ENCODE measurements around the gene FGF12.

FGF12 gene

DNA sequence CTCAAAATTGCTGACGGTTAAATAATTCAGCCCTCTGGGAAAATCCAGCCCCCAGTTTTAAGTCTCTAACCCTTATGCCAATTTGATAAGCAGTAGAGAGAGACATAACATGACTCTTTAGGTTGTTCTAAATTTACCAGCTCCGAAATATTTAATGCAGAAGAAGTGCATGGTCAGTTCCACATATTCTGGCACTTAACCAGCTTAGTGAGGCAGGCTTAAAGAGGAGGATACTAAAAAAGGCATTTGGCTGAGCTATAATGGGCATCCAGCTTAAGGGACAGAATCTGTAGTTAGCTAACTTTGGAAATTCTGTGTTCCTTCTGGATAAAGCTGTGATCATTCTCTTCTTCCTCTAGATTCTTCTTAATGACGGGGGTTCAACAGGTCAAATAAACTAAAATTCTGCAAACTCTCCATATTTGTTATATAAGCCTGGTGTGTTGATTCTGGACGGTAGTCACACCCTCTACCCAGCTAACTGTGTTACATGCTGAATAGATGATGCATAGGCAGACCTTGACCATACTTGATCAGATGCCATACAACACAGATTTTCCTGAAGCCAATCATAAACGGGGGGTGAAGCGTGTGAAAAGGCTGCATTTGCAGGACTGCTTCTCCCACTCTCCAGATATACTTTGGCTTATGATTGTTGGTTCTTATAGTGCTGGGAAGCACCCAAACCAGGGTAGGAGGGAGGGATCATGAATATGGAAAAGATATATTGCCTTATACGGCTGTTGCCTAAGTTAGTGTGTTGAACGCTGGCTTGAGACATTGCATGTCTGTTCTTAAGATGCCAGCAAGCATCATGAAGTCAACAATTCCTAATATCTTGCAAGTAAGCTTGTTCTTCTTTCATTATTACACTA is 118.4 kb downstream of the FGF12 start:
- no peaks in the 10 kb centered on the region for H3K4me1 ChIP-seq (ENCODE audit: control insufficient read depth, insufficient read depth, low read depth, low read length)
- no peak overlapping the region for H3K4ac ChIP-seq (ENCODE audit: low read depth in 1 of 2, low read length in 2 of 2)
- H3K9ac ChIP-seq (ENCODE audit: low read length), result no peak overlapping the region
- H3K36me3 ChIP-seq (ENCODE audit: control insufficient read depth in 1 of 2, insufficient read depth in 2 of 2, low read depth in 1 of 2, low read length in 2 of 2), result no peaks in the 10 kb centered on the region
- no peak overlapping the region for H3K14ac ChIP-seq (ENCODE audit: low read length in 2 of 2)
- H2AFZ ChIP-seq (ENCODE audit: low read depth, low read length), result no peak overlapping the region
- no peak overlapping the region for H2BK5ac ChIP-seq (ENCODE audit: low read depth, low read length, poor library complexity, severe bottlenecking)
- H3K18ac ChIP-seq (ENCODE audit: low read depth in 1 of 2, low read length in 2 of 2), result no peak overlapping the region
- no peak overlapping the region for H3K23ac ChIP-seq (ENCODE audit: low read length in 2 of 2)
- no peaks in the 10 kb centered on the region for H3K27me3 ChIP-seq (ENCODE audit: control insufficient read depth in 1 of 2, insufficient read depth in 1 of 2, low read length in 2 of 2)
- no peaks in the 10 kb centered on the region for H3K79me1 ChIP-seq (replicated peaks; ENCODE audit: low read length, poor library complexity, severe bottlenecking)
- H2BK12ac ChIP-seq (ENCODE audit: low read length in 2 of 2), result no peak overlapping the region
- no peak overlapping the region for H3K4me2 ChIP-seq (ENCODE audit: low read length, poor library complexity, severe bottlenecking)
- H3K4me3 ChIP-seq (ENCODE audit: insufficient read depth in 1 of 2, low read depth in 1 of 2, low read length in 2 of 2), result no peak overlapping the region
- no peak overlapping the region for H2BK15ac ChIP-seq (ENCODE audit: low read depth, poor library complexity, severe bottlenecking)
- H3K9me3 ChIP-seq (ENCODE audit: control insufficient read depth, low read length), result no peaks in the 10 kb centered on the region
- no peak overlapping the region for H3K27ac ChIP-seq (ENCODE audit: low read length, poor library complexity, severe bottlenecking)
- H4K8ac ChIP-seq (ENCODE audit: low read length), result no peak overlapping the region
- H2BK120ac ChIP-seq (ENCODE audit: low read depth, low read length), result no peak overlapping the region
- 87% methylated on average over 7 of the region's 8 CpGs for WGBS
- H4K91ac ChIP-seq (ENCODE audit: low read length), result no peak overlapping the region
- DNase-seq, result no peak
- no peak overlapping the region for H2AK5ac ChIP-seq (ENCODE audit: low read length, severe bottlenecking)

DNA sequence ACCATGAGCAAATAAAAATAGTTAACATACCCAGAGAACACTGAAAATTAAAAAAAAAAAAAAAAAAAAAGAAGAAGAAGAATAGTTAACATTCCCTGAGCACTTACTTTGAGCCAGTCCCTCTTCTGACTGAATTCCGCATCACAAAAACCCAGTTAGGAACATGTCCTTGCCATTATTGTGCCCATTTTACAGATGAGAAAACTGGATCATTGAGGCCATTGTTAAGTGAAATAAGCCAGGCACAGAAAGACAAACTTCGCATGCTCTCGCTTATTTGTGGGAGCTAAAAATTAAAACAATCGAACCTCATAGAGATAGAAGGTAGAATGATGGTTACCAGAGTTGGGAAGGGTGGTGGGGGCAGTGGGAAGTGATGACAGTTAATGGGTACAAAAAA is 119.5 kb downstream of the FGF12 start:
- Histone ChIP-seq H3K27ac (ENCODE audit: low read length, poor library complexity, severe bottlenecking) (no peak overlapping the region), H3K23ac (ENCODE audit: low read length in 2 of 2) (no peak overlapping the region), H3K4me2 (ENCODE audit: low read length, poor library complexity, severe bottlenecking) (no peak overlapping the region), H4K91ac (ENCODE audit: low read length) (no peak overlapping the region), H3K9me3 (ENCODE audit: control insufficient read depth, low read length) (peaks cover 5% of the 10 kb centered on the region), H4K8ac (ENCODE audit: low read length) (no peak overlapping the region), H2AFZ (ENCODE audit: low read depth, low read length) (no peak overlapping the region), H2BK5ac (ENCODE audit: low read depth, low read length, poor library complexity, severe bottlenecking) (no peak overlapping the region), H3K27me3 (ENCODE audit: control insufficient read depth in 1 of 2, insufficient read depth in 1 of 2, low read length in 2 of 2) (no peaks in the 10 kb centered on the region), H3K18ac (ENCODE audit: low read depth in 1 of 2, low read length in 2 of 2) (no peak overlapping the region), H3K4me1 (ENCODE audit: control insufficient read depth, insufficient read depth, low read depth, low read length) (no peaks in the 10 kb centered on the region), H3K79me1 (replicated peaks; ENCODE audit: low read length, poor library complexity, severe bottlenecking) (no peaks in the 10 kb centered on the region), H3K9ac (ENCODE audit: low read length) (no peak overlapping the region), H2BK15ac (ENCODE audit: low read depth, poor library complexity, severe bottlenecking) (no peak overlapping the region), H3K36me3 (ENCODE audit: control insufficient read depth in 1 of 2, insufficient read depth in 2 of 2, low read depth in 1 of 2, low read length in 2 of 2) (no peaks in the 10 kb centered on the region), H2AK5ac (ENCODE audit: low read length, severe bottlenecking) (no peak overlapping the region), H2BK120ac (ENCODE audit: low read depth, low read length) (no peak overlapping the region), H2BK12ac (ENCODE audit: low read length in 2 of 2) (no peak overlapping the region), H3K4ac (ENCODE audit: low read depth in 1 of 2, low read length in 2 of 2) (no peak overlapping the region), H3K4me3 (ENCODE audit: insufficient read depth in 1 of 2, low read depth in 1 of 2, low read length in 2 of 2) (no peak overlapping the region), H3K14ac (ENCODE audit: low read length in 2 of 2) (no peak overlapping the region)
- 89% methylated on average over 4 of the region's 4 CpGs for WGBS
- DNase-seq, result no peak

DNA sequence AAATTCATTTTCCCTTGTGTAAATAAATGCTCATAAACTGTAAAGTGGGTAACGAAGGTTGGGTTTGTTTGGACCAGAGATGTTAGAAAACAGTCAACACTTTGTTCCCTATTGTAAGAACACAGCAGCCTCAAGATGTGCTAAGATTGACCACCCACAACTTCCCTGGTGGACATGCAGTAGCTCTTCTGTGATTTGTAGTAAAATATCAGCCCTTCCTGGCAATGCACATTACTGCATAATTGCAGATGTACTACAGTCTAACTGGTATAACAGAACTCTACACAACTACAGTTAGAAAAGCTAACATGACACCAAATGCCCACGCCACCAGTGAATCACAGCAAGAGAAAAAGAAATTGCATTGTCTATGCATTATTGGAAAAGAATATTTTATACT is 129.4 kb downstream of the FGF12 start:
- no peaks in the 10 kb centered on the region for H3K27me3 ChIP-seq (ENCODE audit: control insufficient read depth in 1 of 2, insufficient read depth in 1 of 2, low read length in 2 of 2)
- H3K9me3 ChIP-seq (ENCODE audit: control insufficient read depth, low read length), result peaks cover 3% of the 10 kb centered on the region
- H3K79me1 ChIP-seq (replicated peaks; ENCODE audit: low read length, poor library complexity, severe bottlenecking), result no peaks in the 10 kb centered on the region
- no peak overlapping the region for H3K27ac ChIP-seq (ENCODE audit: low read length, poor library complexity, severe bottlenecking)
- H2BK5ac ChIP-seq (ENCODE audit: low read depth, low read length, poor library complexity, severe bottlenecking), result no peak overlapping the region
- no peak overlapping the region for H2BK12ac ChIP-seq (ENCODE audit: low read length in 2 of 2)
- no peak overlapping the region for H3K4me3 ChIP-seq (ENCODE audit: insufficient read depth in 1 of 2, low read depth in 1 of 2, low read length in 2 of 2)
- H3K4ac ChIP-seq (ENCODE audit: low read depth in 1 of 2, low read length in 2 of 2), result no peak overlapping the region
- no peak overlapping the region for H2BK120ac ChIP-seq (ENCODE audit: low read depth, low read length)
- H3K4me2 ChIP-seq (ENCODE audit: low read length, poor library complexity, severe bottlenecking), result no peak overlapping the region
- H3K23ac ChIP-seq (ENCODE audit: low read length in 2 of 2), result no peak overlapping the region
- 79% methylated on average over 2 of the region's 2 CpGs for WGBS
- no peak overlapping the region for H4K8ac ChIP-seq (ENCODE audit: low read length)
- no peak overlapping the region for H3K14ac ChIP-seq (ENCODE audit: low read length in 2 of 2)
- DNase-seq, result no peak
- no peak overlapping the region for H2AK5ac ChIP-seq (ENCODE audit: low read length, severe bottlenecking)
- H3K9ac ChIP-seq (ENCODE audit: low read length), result no peak overlapping the region
- H3K18ac ChIP-seq (ENCODE audit: low read depth in 1 of 2, low read length in 2 of 2), result no peak overlapping the region
- no peak overlapping the region for H2BK15ac ChIP-seq (ENCODE audit: low read depth, poor library complexity, severe bottlenecking)
- no peak overlapping the region for H2AFZ ChIP-seq (ENCODE audit: low read depth, low read length)
- no peaks in the 10 kb centered on the region for H3K4me1 ChIP-seq (ENCODE audit: control insufficient read depth, insufficient read depth, low read depth, low read length)
- H4K91ac ChIP-seq (ENCODE audit: low read length), result no peak overlapping the region
- H3K36me3 ChIP-seq (ENCODE audit: control insufficient read depth in 1 of 2, insufficient read depth in 2 of 2, low read depth in 1 of 2, low read length in 2 of 2), result no peaks in the 10 kb centered on the region

DNA sequence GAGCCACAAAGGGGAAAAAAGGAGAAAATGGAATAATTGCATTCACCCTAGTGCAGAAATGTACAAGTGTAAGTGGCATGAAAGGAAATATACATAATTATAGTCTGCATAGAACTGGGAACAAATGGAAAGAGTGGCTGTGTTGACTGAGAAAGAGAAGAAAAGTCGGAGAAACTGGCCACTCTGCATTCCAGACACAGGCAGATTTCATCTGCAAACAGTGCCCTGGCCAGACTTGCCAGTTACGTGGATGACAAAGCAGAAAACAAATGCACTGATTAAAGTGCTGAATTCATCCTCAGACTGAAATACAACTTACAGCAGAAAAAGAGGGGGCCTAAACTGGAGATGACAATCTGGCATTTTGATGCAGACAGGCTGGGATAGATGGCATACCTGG is 129.8 kb downstream of the FGF12 start:
- DNase-seq, result no peak
- H4K91ac ChIP-seq (ENCODE audit: low read length), result no peak overlapping the region
- H3K4ac ChIP-seq (ENCODE audit: low read depth in 1 of 2, low read length in 2 of 2), result no peak overlapping the region
- H4K8ac ChIP-seq (ENCODE audit: low read length), result no peak overlapping the region
- H3K27ac ChIP-seq (ENCODE audit: low read length, poor library complexity, severe bottlenecking), result no peak overlapping the region
- H3K4me3 ChIP-seq (ENCODE audit: insufficient read depth in 1 of 2, low read depth in 1 of 2, low read length in 2 of 2), result no peak overlapping the region
- no peak overlapping the region for H3K4me2 ChIP-seq (ENCODE audit: low read length, poor library complexity, severe bottlenecking)
- no peak overlapping the region for H3K23ac ChIP-seq (ENCODE audit: low read length in 2 of 2)
- no peak overlapping the region for H2AK5ac ChIP-seq (ENCODE audit: low read length, severe bottlenecking)
- H2AFZ ChIP-seq (ENCODE audit: low read depth, low read length), result no peak overlapping the region
- H3K14ac ChIP-seq (ENCODE audit: low read length in 2 of 2), result no peak overlapping the region
- no peak overlapping the region for H2BK5ac ChIP-seq (ENCODE audit: low read depth, low read length, poor library complexity, severe bottlenecking)
- H3K79me1 ChIP-seq (replicated peaks; ENCODE audit: low read length, poor library complexity, severe bottlenecking), result no peaks in the 10 kb centered on the region
- H3K18ac ChIP-seq (ENCODE audit: low read depth in 1 of 2, low read length in 2 of 2), result no peak overlapping the region
- no peak overlapping the region for H2BK120ac ChIP-seq (ENCODE audit: low read depth, low read length)
- no peak overlapping the region for H2BK15ac ChIP-seq (ENCODE audit: low read depth, poor library complexity, severe bottlenecking)
- WGBS, result 47% methylated on average over 2 of the region's 2 CpGs
- no peaks in the 10 kb centered on the region for H3K4me1 ChIP-seq (ENCODE audit: control insufficient read depth, insufficient read depth, low read depth, low read length)
- H3K9ac ChIP-seq (ENCODE audit: low read length), result no peak overlapping the region
- no peaks in the 10 kb centered on the region for H3K36me3 ChIP-seq (ENCODE audit: control insufficient read depth in 1 of 2, insufficient read depth in 2 of 2, low read depth in 1 of 2, low read length in 2 of 2)
- H2BK12ac ChIP-seq (ENCODE audit: low read length in 2 of 2), result no peak overlapping the region
- H3K27me3 ChIP-seq (ENCODE audit: control insufficient read depth in 1 of 2, insufficient read depth in 1 of 2, low read length in 2 of 2), result no peaks in the 10 kb centered on the region
- H3K9me3 ChIP-seq (ENCODE audit: control insufficient read depth, low read length), result no peaks in the 10 kb centered on the region
